Measurements from ENCODE around the gene ENTPD6.
A peak's percentile ranks its signal among the peaks of the same experiment; 100 is the strongest.

- TF ChIP-seq CTCF (IDR thresholded peaks at IDR 0.05) (peak; percentile 55 to 67), POLR2AphosphoS5 (IDR thresholded peaks at IDR 0.05) (peak in 1 of 3 donors; percentile 29)
Measured at GRCh38 chr20:25178563-25179438, 16.7 kb upstream of the ENTPD6 start.
